GM10248 (cell line): ENCODE data around the gene EFNA5.

ENCODE experiments used
- CTCF ChIA-PET: fragments of 300-600 bp; sonication (Branson Sonifier 250); formaldehyde crosslinking; extraction: SDS; loops from one replicate; lab custom pipeline; 2021; ENCODE audit warnings: antibody characterized with exemption; lab: Yijun Ruan, JAX
- POLR2A ChIA-PET: fragments of 350-650 bp; sonication (Branson Sonifier 250); formaldehyde crosslinking; extraction: SDS; loops from one replicate; lab custom pipeline; 2020; ENCODE audit warnings: antibody characterized with exemption; lab: Yijun Ruan, JAX
- DNase-seq: peaks from one replicate; pipeline ENCODE4 v3.0.0; 2012; ENCODE audit errors: extremely low spot score
- CTCF ChIP-seq: IDR thresholded peaks from 2 replicates; pipeline ENCODE4 v1.5.1; 2012; ENCODE audit warnings: mild to moderate bottlenecking, low read depth; ENCODE audit errors: extremely low read depth, missing control alignments, control extremely low read depth

The EFNA5 gene

GRCh38 chr5:107541400-107541799 is 129.3 kb downstream of the EFNA5 start:
- ChIA-PET POLR2A (no interaction called here), CTCF (interaction anchor here (1.5 kb wide), 1 partner anchor 21 kb away, joined by 3 read pairs; no protein-coding TSS in a partner anchor)
- no peak for TF ChIP-seq CTCF
- no peak for DNase-seq

- TF ChIP-seq CTCF: no peak
- ChIA-PET CTCF (interaction anchor here (1.1 to 1.9 kb wide), 7 partner anchors 12 to 33 kb away, joined by 3 to 9 read pairs (median 4); no protein-coding TSS in a partner anchor), POLR2A (interaction anchor here (0.6 kb wide), 1 partner anchor 130 kb away, joined by 5 read pairs; no protein-coding TSS in a partner anchor)
- no peak for DNase-seq
Measured at GRCh38 chr5:107539726-107540330, 130.9 kb downstream of the EFNA5 start.

GRCh38 chr5:107538805-107539445 is 131.8 kb downstream of the EFNA5 start:
- ChIA-PET CTCF (interaction anchor here (0.7 to 1.9 kb wide), 5 partner anchors 9 to 108 kb away, joined by 3 to 9 read pairs (median 4); no protein-coding TSS in a partner anchor), POLR2A (no interaction called here)
- DNase-seq: no peak
- no peak for TF ChIP-seq CTCF

- POLR2A ChIA-PET: no interaction called here
- no peak for TF ChIP-seq CTCF
- CTCF ChIA-PET: interaction anchor here (0.7 to 2.4 kb wide), 7 partner anchors 9 to 109 kb away, joined by 3 to 9 read pairs (median 4); no protein-coding TSS in a partner anchor
- no peak for DNase-seq
Measured at GRCh38 chr5:107538331-107538730, 132.4 kb downstream of the EFNA5 start.

GRCh38 chr5:107535849-107536248 is 134.9 kb downstream of the EFNA5 start:
- POLR2A ChIA-PET: no interaction called here
- CTCF ChIA-PET: interaction anchor here (0.9 to 2.4 kb wide), 3 partner anchors 10 to 33 kb away, joined by 3 to 5 read pairs (median 4); no protein-coding TSS in a partner anchor
- no peak for TF ChIP-seq CTCF
- DNase-seq: no peak
